ENCODE results near the gene EHMT1.

EHMT1 gene

DNA sequence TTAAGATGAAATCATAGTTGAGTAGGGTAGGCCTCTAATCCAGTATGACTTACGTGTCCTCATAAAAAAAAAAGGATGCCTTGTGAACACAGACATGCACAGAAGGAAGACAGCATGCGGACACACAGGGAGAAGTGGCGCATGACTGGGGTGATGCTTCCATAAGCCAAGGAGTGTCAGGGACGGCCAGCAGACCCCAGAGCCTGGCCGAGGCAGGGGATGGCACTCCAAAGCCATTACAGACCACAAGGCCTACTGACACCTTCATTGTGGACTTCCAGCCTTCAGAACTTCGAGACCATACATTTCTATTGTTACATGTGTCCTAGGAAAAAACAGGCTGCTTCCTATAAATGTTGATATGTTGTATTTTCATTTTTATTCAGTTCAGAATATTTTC lies 19.9 kb downstream of the EHMT1 start:
- TF ChIP-seq PPARA (CRISPR knock-in tag; IDR thresholded peaks at IDR 0.05; ENCODE audit: borderline replicate concordance) (no peak), ARNTL (CRISPR knock-in tag; IDR thresholded peaks at IDR 0.05; ENCODE audit: borderline replicate concordance, low read depth) (no peak), ZFP3 (CRISPR knock-in tag; IDR thresholded peaks at IDR 0.05) (no peak), CSDC2 (CRISPR knock-in tag; IDR thresholded peaks at IDR 0.05) (no peak), ZC3H10 (CRISPR knock-in tag; IDR thresholded peaks at IDR 0.05) (no peak), ESRRG (CRISPR knock-in tag; IDR thresholded peaks at IDR 0.05) (no peak), TOX (CRISPR knock-in tag; IDR thresholded peaks at IDR 0.05; ENCODE audit: borderline replicate concordance) (no peak), CSRNP3 (CRISPR knock-in tag; IDR thresholded peaks at IDR 0.05) (no peak), POU6F1 (CRISPR knock-in tag; IDR thresholded peaks at IDR 0.05; ENCODE audit: borderline replicate concordance, low read depth) (no peak)
- no peak for ATAC-seq

- ATAC-seq = no peak
Observed at GRCh38 chr9:137639303-137640051, 20.7 kb downstream of the EHMT1 start.

More at GRCh38 chr9:137639303-137640051, 20.7 kb downstream of the EHMT1 start:
- TF ChIP-seq CSRNP3 (CRISPR knock-in tag; IDR thresholded peaks at IDR 0.05) (no peak), ZFP3 (CRISPR knock-in tag; IDR thresholded peaks at IDR 0.05) (no peak), PPARA (CRISPR knock-in tag; IDR thresholded peaks at IDR 0.05; ENCODE audit: borderline replicate concordance) (no peak), ISL1 (CRISPR knock-in tag; IDR thresholded peaks at IDR 0.05) (no peak), OSR1 (CRISPR knock-in tag; IDR thresholded peaks at IDR 0.05) (no peak), SNAI2 (CRISPR knock-in tag; IDR thresholded peaks at IDR 0.05) (no peak), ZC3H10 (CRISPR knock-in tag; IDR thresholded peaks at IDR 0.05) (no peak), ESRRG (CRISPR knock-in tag; IDR thresholded peaks at IDR 0.05) (no peak), PATZ1 (CRISPR knock-in tag; IDR thresholded peaks at IDR 0.05; ENCODE audit: borderline replicate concordance) (no peak), TCF4 (CRISPR knock-in tag; IDR thresholded peaks at IDR 0.05; ENCODE audit: borderline replicate concordance) (no peak), POU6F1 (CRISPR knock-in tag; IDR thresholded peaks at IDR 0.05; ENCODE audit: borderline replicate concordance, low read depth) (no peak), ZFP30 (CRISPR knock-in tag; IDR thresholded peaks at IDR 0.05) (no peak), ZNF70 (CRISPR knock-in tag; IDR thresholded peaks at IDR 0.05) (no peak)
- TF ChIP-seq, protein P1, sequence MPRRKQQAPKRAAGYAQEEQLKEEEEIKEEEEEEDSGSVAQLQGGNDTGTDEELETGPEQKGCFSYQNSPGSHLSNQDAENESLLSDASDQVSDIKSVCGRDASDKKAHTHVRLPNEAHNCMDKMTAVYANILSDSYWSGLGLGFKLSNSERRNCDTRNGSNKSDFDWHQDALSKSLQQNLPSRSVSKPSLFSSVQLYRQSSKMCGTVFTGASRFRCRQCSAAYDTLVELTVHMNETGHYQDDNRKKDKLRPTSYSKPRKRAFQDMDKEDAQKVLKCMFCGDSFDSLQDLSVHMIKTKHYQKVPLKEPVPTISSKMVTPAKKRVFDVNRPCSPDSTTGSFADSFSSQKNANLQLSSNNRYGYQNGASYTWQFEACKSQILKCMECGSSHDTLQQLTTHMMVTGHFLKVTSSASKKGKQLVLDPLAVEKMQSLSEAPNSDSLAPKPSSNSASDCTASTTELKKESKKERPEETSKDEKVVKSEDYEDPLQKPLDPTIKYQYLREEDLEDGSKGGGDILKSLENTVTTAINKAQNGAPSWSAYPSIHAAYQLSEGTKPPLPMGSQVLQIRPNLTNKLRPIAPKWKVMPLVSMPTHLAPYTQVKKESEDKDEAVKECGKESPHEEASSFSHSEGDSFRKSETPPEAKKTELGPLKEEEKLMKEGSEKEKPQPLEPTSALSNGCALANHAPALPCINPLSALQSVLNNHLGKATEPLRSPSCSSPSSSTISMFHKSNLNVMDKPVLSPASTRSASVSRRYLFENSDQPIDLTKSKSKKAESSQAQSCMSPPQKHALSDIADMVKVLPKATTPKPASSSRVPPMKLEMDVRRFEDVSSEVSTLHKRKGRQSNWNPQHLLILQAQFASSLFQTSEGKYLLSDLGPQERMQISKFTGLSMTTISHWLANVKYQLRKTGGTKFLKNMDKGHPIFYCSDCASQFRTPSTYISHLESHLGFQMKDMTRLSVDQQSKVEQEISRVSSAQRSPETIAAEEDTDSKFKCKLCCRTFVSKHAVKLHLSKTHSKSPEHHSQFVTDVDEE (CRISPR knock-in tag; IDR thresholded peaks at IDR 0.05) = no peak
